Endothelial cell of umbilical vein (primary cell): ENCODE measurements around the gene TPPP2.

Experiments
- EZH2 ChIP-seq: IDR thresholded peaks from 2 replicates; pipeline ENCODE4 v1.6.1; 2012; ENCODE audit warnings: borderline replicate concordance, low read depth, mild to moderate bottlenecking, moderate library complexity, low read length, inconsistent platforms; ENCODE audit not compliant: severe bottlenecking
- JUN ChIP-seq: IDR thresholded peaks from 2 replicates; pipeline ENCODE4 v1.6.1; 2011; ENCODE audit warnings: borderline replicate concordance, low read depth; ENCODE audit not compliant: insufficient read length, insufficient read depth
- POLR2A ChIP-seq: IDR thresholded peaks from 2 replicates; pipeline ENCODE4 v1.6.1; 2012; ENCODE audit warnings: low read depth, mild to moderate bottlenecking, control low read depth, low read length
- POLR2AphosphoS5 ChIP-seq: IDR thresholded peaks from 2 replicates; pipeline ENCODE4 v1.6.1; 2012; ENCODE audit warnings: low read depth, mild to moderate bottlenecking, control low read depth, low read length, moderate library complexity; ENCODE audit not compliant: insufficient read depth
- TF ChIP-seq, protein P1 (sequence below), 2 donors: IDR thresholded peaks; 1 replicate in 1 of 2; 2 replicates in 1 of 2; pipeline ENCODE4 v1.5.1; 2011; ENCODE audit warnings: low read length in 2 of 2, mild to moderate bottlenecking in 2 of 2, moderate library complexity in 2 of 2, control low read depth in 1 of 2, inconsistent platforms in 1 of 2, low read depth in 1 of 2; ENCODE audit not compliant: insufficient read depth in 1 of 2; ENCODE audit errors: extremely low read depth in 1 of 2

DNA sequence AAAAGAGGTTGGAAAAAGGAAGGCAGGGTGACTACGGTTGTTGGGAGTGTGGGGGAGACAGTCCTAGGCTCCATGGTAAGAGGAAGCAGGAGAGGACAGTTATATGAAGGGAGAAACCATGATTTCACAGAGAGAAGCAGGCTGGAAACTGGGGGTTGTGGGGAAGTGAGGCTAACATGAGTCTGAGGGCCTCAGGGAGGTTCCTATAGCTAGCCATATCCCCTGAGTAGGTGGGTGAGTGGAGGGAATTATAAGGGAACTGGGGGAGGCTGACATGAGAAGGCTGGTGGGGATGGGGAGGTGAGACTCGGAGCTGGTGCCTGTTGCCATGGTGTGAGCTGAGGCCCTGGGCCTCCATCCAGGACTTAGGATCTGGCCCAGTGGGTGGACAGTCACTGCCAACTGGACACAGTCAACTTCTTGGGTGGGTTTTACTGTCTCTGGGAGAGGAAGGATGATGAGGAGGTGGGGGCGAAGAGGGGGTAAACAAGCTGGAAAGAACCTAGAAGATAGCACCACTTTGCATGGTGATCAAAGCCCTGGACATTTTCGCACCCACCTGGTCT lies 3.2 kb downstream of the TPPP2 start:
- no peak for TF ChIP-seq POLR2A
- TF ChIP-seq, protein P1, sequence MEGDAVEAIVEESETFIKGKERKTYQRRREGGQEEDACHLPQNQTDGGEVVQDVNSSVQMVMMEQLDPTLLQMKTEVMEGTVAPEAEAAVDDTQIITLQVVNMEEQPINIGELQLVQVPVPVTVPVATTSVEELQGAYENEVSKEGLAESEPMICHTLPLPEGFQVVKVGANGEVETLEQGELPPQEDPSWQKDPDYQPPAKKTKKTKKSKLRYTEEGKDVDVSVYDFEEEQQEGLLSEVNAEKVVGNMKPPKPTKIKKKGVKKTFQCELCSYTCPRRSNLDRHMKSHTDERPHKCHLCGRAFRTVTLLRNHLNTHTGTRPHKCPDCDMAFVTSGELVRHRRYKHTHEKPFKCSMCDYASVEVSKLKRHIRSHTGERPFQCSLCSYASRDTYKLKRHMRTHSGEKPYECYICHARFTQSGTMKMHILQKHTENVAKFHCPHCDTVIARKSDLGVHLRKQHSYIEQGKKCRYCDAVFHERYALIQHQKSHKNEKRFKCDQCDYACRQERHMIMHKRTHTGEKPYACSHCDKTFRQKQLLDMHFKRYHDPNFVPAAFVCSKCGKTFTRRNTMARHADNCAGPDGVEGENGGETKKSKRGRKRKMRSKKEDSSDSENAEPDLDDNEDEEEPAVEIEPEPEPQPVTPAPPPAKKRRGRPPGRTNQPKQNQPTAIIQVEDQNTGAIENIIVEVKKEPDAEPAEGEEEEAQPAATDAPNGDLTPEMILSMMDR (IDR thresholded peaks at IDR 0.05; ENCODE audit: extremely low read depth in 1 of 2, insufficient read depth in 1 of 2, low read depth in 1 of 2, low read length in 2 of 2), result no peak
- TF ChIP-seq JUN, result no peak
- TF ChIP-seq POLR2AphosphoS5, result no peak
- no peak for TF ChIP-seq EZH2
